K562 (cell line): ENCODE measurements around the gene PRRC2C. TPM values are rescaled to one million over a fixed set of nuclear protein-coding genes. Genes with fewer than 3 reads are reported as not detected.

Experiments
- ATAC-seq: fragments of 200-7000 bp; cut with Tn5 transposase; 3 replicates; pipeline ENCODE4 v1.9.1; 2020; ENCODE audit warnings: moderate library complexity
- BruUV-seq: library from RNA; stranded (reverse); fragments of 400-500 nt; replicated peaks from 2 replicates; lab custom pipeline; 2021; lab: Mats Ljungman, UMichigan
- CTCF ChIA-PET: fragments of 300-600 bp; formaldehyde crosslinking; extraction: SDS; loops from one replicate; lab custom pipeline; 2021; ENCODE audit warnings: low intra/inter-chr PET ratio; lab: Yijun Ruan, JAX
- POLR2A ChIA-PET: fragments of 300-600, 350-650 bp; sonication (Branson Sonifier 250); formaldehyde crosslinking; extraction: SDS; loops from one replicate; lab custom pipeline; 2021; ENCODE audit warnings: antibody characterized with exemption, inconsistent platforms; lab: Yijun Ruan, JAX
- DNase-seq, 4 experiments: peaks; one replicate each; pipeline versions ENCODE4 v3.0.0 to v3.0.0-alpha.2; 2011 to 2018; ENCODE audit warnings: low spot score in 3 of 4, mixed read lengths in 3 of 4; ENCODE audit errors: extremely low read depth in 1 of 4
- FAIRE-seq: peaks from 2 replicates; lab custom pipeline; 2011; peaks lifted over from hg19 to GRCh38; lab: Jason Lieb, UNC
- H2AFZ ChIP-seq: 2 replicates; pipeline ENCODE4 v1.6.0; 2011; ENCODE audit warnings: low read depth, low read length, control low read depth, inconsistent platforms
- H3K27ac ChIP-seq: fragments of 200-600 bp; 3 replicates; pipeline ENCODE4 v1.8.0; 2011; ENCODE audit warnings: low read depth, mild to moderate bottlenecking, control low read depth, inconsistent platforms, low read length, moderate library complexity, mixed read lengths; ENCODE audit errors: extremely low read depth
- H3K27me3 ChIP-seq, 2 experiments: fragments of 300-600 bp in 1 of 2; 2 replicates in 1 of 2; 3 replicates in 1 of 2; pipeline versions ENCODE4 v1.6.0 to v1.8.0; 2011; ENCODE audit warnings: inconsistent platforms in 2 of 2, low read length in 2 of 2, mild to moderate bottlenecking in 1 of 2, mixed read lengths in 1 of 2, moderate library complexity in 1 of 2; ENCODE audit not compliant: control insufficient read depth in 2 of 2, insufficient read depth in 2 of 2
- H3K36me3 ChIP-seq: fragments of 300-600 bp; 3 replicates; pipeline ENCODE4 v1.8.0; 2011; ENCODE audit warnings: mild to moderate bottlenecking, low read length, inconsistent platforms; ENCODE audit not compliant: control insufficient read depth, insufficient read depth
- H3K4me1 ChIP-seq, 2 experiments: fragments of 200-600 bp in 1 of 2; replicated peaks in 1 of 2; 2 replicates in 1 of 2; 3 replicates in 1 of 2; pipeline versions ENCODE4 v1.5.1 to v1.8.0; 2011; ENCODE audit warnings: inconsistent platforms in 2 of 2, low read length in 2 of 2, mild to moderate bottlenecking in 1 of 2, mixed read lengths in 1 of 2, moderate library complexity in 1 of 2; ENCODE audit not compliant: control insufficient read depth in 2 of 2, insufficient read depth in 2 of 2
- H3K4me2 ChIP-seq: 2 replicates; pipeline ENCODE4 v1.6.1; 2011; ENCODE audit warnings: low read length, control low read depth, inconsistent platforms, mixed read lengths; ENCODE audit not compliant: insufficient read depth
- H3K4me3 ChIP-seq: fragments of 200-600 bp; sonication (generic), shearing (Covaris generic); 2 replicates; pipeline ENCODE4 v1.5.1; 2016; ENCODE audit warnings: control low read depth, inconsistent platforms
- H3K79me2 ChIP-seq: fragments of 200-600 bp; 3 replicates; pipeline ENCODE4 v1.8.0; 2011; ENCODE audit warnings: low read length, inconsistent platforms; ENCODE audit not compliant: control insufficient read depth, insufficient read depth
- H3K9ac ChIP-seq, 2 experiments: 2 replicates each; pipeline versions ENCODE4 v1.6.0 to v1.6.1; 2011; ENCODE audit warnings: low read depth in 2 of 2, low read length in 2 of 2, control low read depth in 1 of 2, inconsistent platforms in 1 of 2, mild to moderate bottlenecking in 1 of 2, mixed read lengths in 1 of 2; ENCODE audit not compliant: insufficient read depth in 1 of 2
- H3K9me1 ChIP-seq: one replicate; pipeline ENCODE4 v1.6.0; 2011; ENCODE audit warnings: inconsistent platforms, mild to moderate bottlenecking, low read length, moderate library complexity; ENCODE audit not compliant: control insufficient read depth, insufficient read depth
- H3K9me3 ChIP-seq: replicated peaks from 2 replicates; pipeline ENCODE4 v1.5.1; 2011; ENCODE audit warnings: low read depth, low read length, inconsistent platforms; ENCODE audit not compliant: control insufficient read depth, insufficient read depth
- H4K20me1 ChIP-seq: replicated peaks from 2 replicates; pipeline ENCODE4 v1.6.1; 2011; ENCODE audit warnings: low read length, inconsistent platforms, mixed read lengths; ENCODE audit not compliant: control insufficient read depth, insufficient read depth
- CBFA2T3 ChIP-seq: fragments of 450-650 bp; IDR thresholded peaks from 2 replicates; pipeline ENCODE4 v1.6.1; 2017
- HDAC1 ChIP-seq, 2 experiments: fragments of 450-650 bp; IDR thresholded peaks; 2 replicates each; pipeline ENCODE4 v1.6.1; 2016 to 2017; ENCODE audit warnings: inconsistent platforms in 1 of 2, mild to moderate bottlenecking in 1 of 2, moderate library complexity in 1 of 2
- IRF2 ChIP-seq: sonication (generic); formaldehyde crosslinking; IDR thresholded peaks from 2 replicates; pipeline ENCODE4 v1.8.1; 2022; ENCODE audit warnings: mild to moderate bottlenecking, missing genetic modification reagents
- KDM4B ChIP-seq, 2 experiments: fragments of 450-650 bp in 1 of 2; sonication (generic) in 1 of 2; IDR thresholded peaks; 2 replicates each; pipeline ENCODE4 v1.6.1; 2016 to 2017; ENCODE audit warnings: borderline replicate concordance in 2 of 2, antibody characterized with exemption in 1 of 2, low read depth in 1 of 2, mild to moderate bottlenecking in 1 of 2
- MAZ ChIP-seq, 2 experiments: fragments of 450-650 bp in 1 of 2; sonication (generic) in 1 of 2; formaldehyde crosslinking; IDR thresholded peaks in 1 of 2; conservative IDR thresholded peaks in 1 of 2; 2 replicates each; pipeline versions ENCODE4 v1.4.0 to v1.5.0; 2020; ENCODE audit warnings: mild to moderate bottlenecking in 1 of 2, missing genetic modification reagents in 1 of 2
- RAD51 ChIP-seq: fragments of 450-650 bp; IDR thresholded peaks from 2 replicates; pipeline ENCODE4 v1.7.1; 2016; ENCODE audit warnings: low read depth, mild to moderate bottlenecking, borderline replicate concordance
- SMAD2 ChIP-seq: fragments of 150-350 bp; IDR thresholded peaks from 2 replicates; pipeline ENCODE4 v1.6.1; 2014; ENCODE audit warnings: low read depth, mild to moderate bottlenecking, low read length
- SREBF1 ChIP-seq: fragments of 150-350 bp; IDR thresholded peaks from 2 replicates; pipeline ENCODE4 v1.6.1; 2014; ENCODE audit warnings: antibody characterized with exemption, low read depth, low read length, borderline replicate concordance
- SRF ChIP-seq, 2 experiments: fragments of 250-450, 450-650 bp in 1 of 2; sonication (Bioruptor Pico) in 1 of 2; sonication (generic) in 1 of 2; formaldehyde crosslinking; IDR thresholded peaks; 2 replicates each; pipeline versions ENCODE4 v1.5.0 to v1.5.1; 2020 to 2022; ENCODE audit warnings: mild to moderate bottlenecking in 1 of 2, missing genetic modification reagents in 1 of 2
- TCF7L2 ChIP-seq: fragments of 150-350 bp; IDR thresholded peaks from 2 replicates; pipeline ENCODE4 v1.6.1; 2016; ENCODE audit warnings: low read depth, mild to moderate bottlenecking, low read length, moderate library complexity
- TRIM28 ChIP-seq: fragments of 450-650 bp; IDR thresholded peaks from 2 replicates; pipeline ENCODE4 v1.6.1; 2017
- ZNF282 ChIP-seq: sonication (generic); formaldehyde crosslinking; IDR thresholded peaks from 2 replicates; pipeline ENCODE4 v1.8.1; 2023; ENCODE audit warnings: missing genetic modification reagents
- ZNF347 ChIP-seq: fragments of 450-650 bp; formaldehyde crosslinking; IDR thresholded peaks from 2 replicates; pipeline ENCODE4 v1.4.0; 2020; ENCODE audit warnings: low read depth, mild to moderate bottlenecking, moderate library complexity
- ZNF830 ChIP-seq: fragments of 250-450 bp; sonication (Bioruptor Pico); IDR thresholded peaks from 2 replicates; pipeline ENCODE4 v1.5.0; 2021; ENCODE audit warnings: mild to moderate bottlenecking
- WGBS: fragments of 100-300 bp; shearing (Covaris generic); methylation state at CpG from one replicate; pipeline ENCODE4 v1.1.6; 2016; ENCODE audit warnings: low coverage, mixed read lengths; ENCODE audit not compliant: insufficient coverage; ENCODE audit errors: missing lambda C conversion rate; 5-methylcytosine and 5-hydroxymethylcytosine counted together
- in situ Hi-C: fragments of 300-500 bp; cut with MboI; formaldehyde crosslinking; loops from 4 replicates; pipeline ENCODE4 v1.15.0; 2018; ENCODE audit warnings: inconsistent platforms, mixed read lengths
- intact Hi-C: fragments of 100-400 bp; cut with micrococcal nuclease; formaldehyde crosslinking; loops from 2 replicates; pipeline ENCODE4 v1.14.2; 2022
- polyA plus RNA-seq, 8 experiments: library from polyadenylated mRNA; depleted of rRNA in 4 of 8; stranded (reverse) in 5 of 8; unstranded in 3 of 8; fragments of >200 nt; fragmentation: Nextera tagmentation in 2 of 8; fragmentation: Illumina TruSeq in 1 of 8; extraction: Ambion mirVana in 2 of 8; extraction: Trizol in 1 of 8; gene quantifications; 2 replicates each; pipeline versions ENCODE4 v1.2.1 to v1.2.3, GENCODE V29; 2011 to 2014; ENCODE audit warnings: inconsistent platforms in 1 of 8, missing spikeins in 1 of 8
- total RNA-seq, 7 experiments: library from RNA; depleted of rRNA in 6 of 7; stranded (reverse); fragments of >200 nt in 6 of 7; fragmentation: Illumina TruSeq in 2 of 7; extraction: Trizol in 2 of 7; gene quantifications; 2 replicates each; pipeline versions ENCODE4 v1.2.1 to v1.2.3, GENCODE V29; 2011 to 2021; ENCODE audit warnings: low replicate concordance in 1 of 7
- TF ChIP-seq, protein P1 (sequence below): fragments of 450-650 bp; formaldehyde crosslinking; IDR thresholded peaks from 2 replicates; pipeline ENCODE4 v1.4.0; 2022; ENCODE audit warnings: missing genetic modification characterization
- TF ChIP-seq, protein P2 (sequence below): sonication (generic); formaldehyde crosslinking; IDR thresholded peaks from 2 replicates; pipeline ENCODE4 v1.8.0; 2022; ENCODE audit warnings: mild to moderate bottlenecking, missing genetic modification reagents
- TF ChIP-seq, protein P3 (sequence below): fragments of 250-450 bp; sonication (Bioruptor Pico); IDR thresholded peaks from 2 replicates; pipeline ENCODE4 v1.8.0; 2021; ENCODE audit warnings: moderate library complexity, mild to moderate bottlenecking, inconsistent platforms
- TF ChIP-seq, protein P4 (sequence below): fragments of 250-450 bp; sonication (Bioruptor Pico); IDR thresholded peaks from 2 replicates; pipeline ENCODE4 v1.8.0; 2021; ENCODE audit warnings: borderline replicate concordance, mild to moderate bottlenecking, moderate library complexity; ENCODE audit not compliant: poor library complexity, severe bottlenecking
- TF ChIP-seq, protein P5 (sequence below): fragments of 250-450 bp; sonication (Bioruptor Pico); IDR thresholded peaks from 2 replicates; pipeline ENCODE4 v1.9.0; 2021; ENCODE audit warnings: mild to moderate bottlenecking

The PRRC2C gene
- total and polyA plus RNA-seq, 9 of the 15 experiments (the other 6 are each of a cell fraction or from before 2014, with no cell fraction given): 61.9 to 237 (median 105) TPM

DNA sequence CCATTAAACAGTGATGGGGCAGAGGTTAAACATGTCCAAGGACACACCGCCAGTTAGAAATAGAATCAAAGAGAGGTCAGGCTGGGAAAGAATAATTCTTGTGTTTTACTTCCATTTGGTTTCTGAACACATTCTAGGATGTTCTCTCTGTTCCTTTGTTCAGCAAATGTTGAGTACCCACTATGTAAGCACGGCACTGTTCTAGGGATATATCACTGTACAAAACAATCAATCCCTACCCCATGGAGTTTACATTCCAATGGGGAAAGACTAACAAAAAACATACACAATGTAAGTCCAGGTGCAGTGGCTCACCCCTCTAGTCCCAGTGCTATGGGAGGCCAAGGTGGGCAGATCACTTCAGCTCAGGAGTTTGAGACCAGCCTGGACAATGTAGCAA is 142.9 kb downstream of the PRRC2C start:
- Histone ChIP-seq H3K27ac (no peak overlapping the region), H3K4me1 (peaks cover 0 to 7% of the 10 kb centered on the region in 2 experiments; a peak in 2 of 5 replicates), H3K36me3 (no peaks in the 10 kb centered on the region), H3K9ac (no peak overlapping the region), H2AFZ (no peak overlapping the region), H3K79me2 (no peaks in the 10 kb centered on the region), H3K4me3 (no peak overlapping the region), H3K9me1 (no peaks in the 10 kb centered on the region), H3K9me3 (no peaks in the 10 kb centered on the region), H4K20me1 (no peaks in the 10 kb centered on the region), H3K4me2 (no peak overlapping the region), H3K27me3 (peaks cover 10 to 27% of the 10 kb centered on the region in 2 experiments)
- in situ Hi-C loops (no loop called here), intact Hi-C loops (no loop called here)
- 4% methylated on average over 2 of the region's 2 CpGs for WGBS
- ChIA-PET CTCF (no interaction called here), POLR2A (no interaction called here)
- BruUV-seq: no TSS peak
- FAIRE-seq (no peak), ATAC-seq (no peak), DNase-seq (no peak)
- no peak for TF ChIP-seq IRF2 (CRISPR knock-in tag)
- no peak for TF ChIP-seq HDAC1 (IDR thresholded peaks at IDR 0.05)
- no peak for TF ChIP-seq ZNF830 (CRISPR knock-in tag)
- TF ChIP-seq, protein P1, sequence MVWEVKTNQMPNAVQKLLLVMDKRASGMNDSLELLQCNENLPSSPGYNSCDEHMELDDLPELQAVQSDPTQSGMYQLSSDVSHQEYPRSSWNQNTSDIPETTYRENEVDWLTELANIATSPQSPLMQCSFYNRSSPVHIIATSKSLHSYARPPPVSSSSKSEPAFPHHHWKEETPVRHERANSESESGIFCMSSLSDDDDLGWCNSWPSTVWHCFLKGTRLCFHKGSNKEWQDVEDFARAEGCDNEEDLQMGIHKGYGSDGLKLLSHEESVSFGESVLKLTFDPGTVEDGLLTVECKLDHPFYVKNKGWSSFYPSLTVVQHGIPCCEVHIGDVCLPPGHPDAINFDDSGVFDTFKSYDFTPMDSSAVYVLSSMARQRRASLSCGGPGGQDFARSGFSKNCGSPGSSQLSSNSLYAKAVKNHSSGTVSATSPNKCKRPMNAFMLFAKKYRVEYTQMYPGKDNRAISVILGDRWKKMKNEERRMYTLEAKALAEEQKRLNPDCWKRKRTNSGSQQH: no peak
- no peak for TF ChIP-seq SRF (CRISPR knock-in tag; IDR thresholded peaks at IDR 0.05)
- no peak for TF ChIP-seq CBFA2T3
- TF ChIP-seq KDM4B (IDR thresholded peaks at IDR 0.05; ENCODE audit: borderline replicate concordance in 2 of 2, low read depth in 1 of 2): no peak
- TF ChIP-seq, protein P2, sequence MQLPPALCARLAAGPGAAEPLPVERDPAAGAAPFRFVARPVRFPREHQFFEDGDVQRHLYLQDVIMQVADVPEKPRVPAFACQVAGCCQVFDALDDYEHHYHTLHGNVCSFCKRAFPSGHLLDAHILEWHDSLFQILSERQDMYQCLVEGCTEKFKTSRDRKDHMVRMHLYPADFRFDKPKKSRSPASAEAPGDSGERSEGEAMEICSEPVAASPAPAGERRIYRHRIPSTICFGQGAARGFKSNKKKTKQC (CRISPR knock-in tag): no peak
- no peak for TF ChIP-seq TRIM28
- no peak for TF ChIP-seq ZNF347 (CRISPR knock-in tag)
- TF ChIP-seq SMAD2: no peak
- TF ChIP-seq, protein P3, sequence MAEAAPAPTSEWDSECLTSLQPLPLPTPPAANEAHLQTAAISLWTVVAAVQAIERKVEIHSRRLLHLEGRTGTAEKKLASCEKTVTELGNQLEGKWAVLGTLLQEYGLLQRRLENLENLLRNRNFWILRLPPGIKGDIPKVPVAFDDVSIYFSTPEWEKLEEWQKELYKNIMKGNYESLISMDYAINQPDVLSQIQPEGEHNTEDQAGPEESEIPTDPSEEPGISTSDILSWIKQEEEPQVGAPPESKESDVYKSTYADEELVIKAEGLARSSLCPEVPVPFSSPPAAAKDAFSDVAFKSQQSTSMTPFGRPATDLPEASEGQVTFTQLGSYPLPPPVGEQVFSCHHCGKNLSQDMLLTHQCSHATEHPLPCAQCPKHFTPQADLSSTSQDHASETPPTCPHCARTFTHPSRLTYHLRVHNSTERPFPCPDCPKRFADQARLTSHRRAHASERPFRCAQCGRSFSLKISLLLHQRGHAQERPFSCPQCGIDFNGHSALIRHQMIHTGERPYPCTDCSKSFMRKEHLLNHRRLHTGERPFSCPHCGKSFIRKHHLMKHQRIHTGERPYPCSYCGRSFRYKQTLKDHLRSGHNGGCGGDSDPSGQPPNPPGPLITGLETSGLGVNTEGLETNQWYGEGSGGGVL (CRISPR knock-in tag): no peak
- TF ChIP-seq RAD51: no peak
- TF ChIP-seq, protein P4, sequence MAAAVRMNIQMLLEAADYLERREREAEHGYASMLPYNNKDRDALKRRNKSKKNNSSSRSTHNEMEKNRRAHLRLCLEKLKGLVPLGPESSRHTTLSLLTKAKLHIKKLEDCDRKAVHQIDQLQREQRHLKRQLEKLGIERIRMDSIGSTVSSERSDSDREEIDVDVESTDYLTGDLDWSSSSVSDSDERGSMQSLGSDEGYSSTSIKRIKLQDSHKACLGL (CRISPR knock-in tag): no peak
- TF ChIP-seq, protein P5, sequence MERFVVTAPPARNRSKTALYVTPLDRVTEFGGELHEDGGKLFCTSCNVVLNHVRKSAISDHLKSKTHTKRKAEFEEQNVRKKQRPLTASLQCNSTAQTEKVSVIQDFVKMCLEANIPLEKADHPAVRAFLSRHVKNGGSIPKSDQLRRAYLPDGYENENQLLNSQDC (CRISPR knock-in tag): no peak
- no peak for TF ChIP-seq TCF7L2
- no peak for TF ChIP-seq ZNF282 (CRISPR knock-in tag)
- no peak for TF ChIP-seq SREBF1
- TF ChIP-seq MAZ (CRISPR knock-in tag; conservative IDR thresholded peaks at IDR 0.05 in 1 of 2, IDR thresholded peaks at IDR 0.05 in 1 of 2): no peak
